ENCODE data around the gene VPS37C. TPM values are rescaled to one million over a fixed set of nuclear protein-coding genes. Genes with fewer than 3 reads are reported as not detected.

VPS37C gene
- total RNA-seq, 1 donor from 2014 or later = 28.1 TPM

- H3K4me3 Mint-ChIP-seq (ENCODE audit: low read depth) = no peak overlapping the region
- TF ChIP-seq, protein P1, sequence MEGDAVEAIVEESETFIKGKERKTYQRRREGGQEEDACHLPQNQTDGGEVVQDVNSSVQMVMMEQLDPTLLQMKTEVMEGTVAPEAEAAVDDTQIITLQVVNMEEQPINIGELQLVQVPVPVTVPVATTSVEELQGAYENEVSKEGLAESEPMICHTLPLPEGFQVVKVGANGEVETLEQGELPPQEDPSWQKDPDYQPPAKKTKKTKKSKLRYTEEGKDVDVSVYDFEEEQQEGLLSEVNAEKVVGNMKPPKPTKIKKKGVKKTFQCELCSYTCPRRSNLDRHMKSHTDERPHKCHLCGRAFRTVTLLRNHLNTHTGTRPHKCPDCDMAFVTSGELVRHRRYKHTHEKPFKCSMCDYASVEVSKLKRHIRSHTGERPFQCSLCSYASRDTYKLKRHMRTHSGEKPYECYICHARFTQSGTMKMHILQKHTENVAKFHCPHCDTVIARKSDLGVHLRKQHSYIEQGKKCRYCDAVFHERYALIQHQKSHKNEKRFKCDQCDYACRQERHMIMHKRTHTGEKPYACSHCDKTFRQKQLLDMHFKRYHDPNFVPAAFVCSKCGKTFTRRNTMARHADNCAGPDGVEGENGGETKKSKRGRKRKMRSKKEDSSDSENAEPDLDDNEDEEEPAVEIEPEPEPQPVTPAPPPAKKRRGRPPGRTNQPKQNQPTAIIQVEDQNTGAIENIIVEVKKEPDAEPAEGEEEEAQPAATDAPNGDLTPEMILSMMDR (IDR thresholded peaks at IDR 0.05; ENCODE audit: unreplicated experiment) = no peak
- no peak overlapping the region for H3K27ac Mint-ChIP-seq
- peaks cover 9% of the 10 kb centered on the region for H3K36me3 Mint-ChIP-seq (ENCODE audit: insufficient read depth)
- no peaks in the 10 kb centered on the region for H3K9me3 Mint-ChIP-seq (ENCODE audit: low read depth)
- no peak for DNase-seq (ENCODE audit: low spot score, unreplicated experiment)
- H3K27me3 Mint-ChIP-seq = no peaks in the 10 kb centered on the region
- no peaks in the 10 kb centered on the region for H3K4me1 Mint-ChIP-seq (ENCODE audit: low read depth)
Measured at GRCh38 chr11:61140416-61140815, 20.8 kb downstream of the VPS37C start.

DNA sequence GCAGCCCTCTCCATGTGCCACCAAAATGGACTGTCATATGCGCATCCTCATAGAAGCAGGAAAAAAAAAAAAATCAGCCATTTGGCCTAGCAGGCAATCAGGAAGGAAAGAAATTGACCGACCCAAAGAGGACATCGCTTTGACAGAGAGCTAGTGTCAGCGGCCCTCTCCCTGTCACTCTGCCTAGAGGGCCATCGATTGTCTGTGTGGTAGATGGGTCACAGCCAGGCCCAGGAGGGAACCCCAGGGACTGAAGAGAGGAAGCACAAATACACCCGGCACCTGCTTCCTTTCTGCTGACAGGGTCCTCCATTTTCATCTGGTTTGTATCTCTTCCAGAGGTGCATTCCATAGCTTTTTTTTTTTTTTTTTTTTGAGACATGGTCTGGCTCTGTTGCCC, 21.8 kb downstream of the VPS37C start:
- Mint-ChIP-seq H3K4me1 (ENCODE audit: low read depth) (no peaks in the 10 kb centered on the region), H3K27ac (no peak overlapping the region), H3K36me3 (ENCODE audit: insufficient read depth) (peaks cover 9% of the 10 kb centered on the region), H3K4me3 (ENCODE audit: low read depth) (no peak overlapping the region), H3K9me3 (ENCODE audit: low read depth) (no peaks in the 10 kb centered on the region), H3K27me3 (no peaks in the 10 kb centered on the region)
- DNase-seq (ENCODE audit: low spot score, unreplicated experiment) = no peak
- TF ChIP-seq, protein P1 (IDR thresholded peaks at IDR 0.05; ENCODE audit: unreplicated experiment) = no peak

GRCh38 chr11:61138935-61139334, 22.3 kb downstream of the VPS37C start:
- H3K4me1 Mint-ChIP-seq (ENCODE audit: low read depth) = no peaks in the 10 kb centered on the region
- no peak overlapping the region for H3K27ac Mint-ChIP-seq
- H3K9me3 Mint-ChIP-seq (ENCODE audit: low read depth) = no peaks in the 10 kb centered on the region
- peaks cover 9% of the 10 kb centered on the region for H3K36me3 Mint-ChIP-seq (ENCODE audit: insufficient read depth)
- DNase-seq (ENCODE audit: low spot score, unreplicated experiment) = no peak
- TF ChIP-seq, protein P1 (IDR thresholded peaks at IDR 0.05; ENCODE audit: unreplicated experiment) = no peak
- no peaks in the 10 kb centered on the region for H3K27me3 Mint-ChIP-seq
- H3K4me3 Mint-ChIP-seq (ENCODE audit: low read depth) = no peak overlapping the region

GRCh38 chr11:61134801-61135257, 26.4 kb downstream of the VPS37C start:
- H3K9me3 Mint-ChIP-seq (ENCODE audit: low read depth) = no peaks in the 10 kb centered on the region
- no peak for DNase-seq (ENCODE audit: low spot score, unreplicated experiment)
- H3K27ac Mint-ChIP-seq = no peak overlapping the region
- TF ChIP-seq, protein P1 (IDR thresholded peaks at IDR 0.05; ENCODE audit: unreplicated experiment) = no peak
- H3K4me1 Mint-ChIP-seq (ENCODE audit: low read depth) = peaks cover 3% of the 10 kb centered on the region
- H3K4me3 Mint-ChIP-seq (ENCODE audit: low read depth) = no peak overlapping the region
- no peaks in the 10 kb centered on the region for H3K27me3 Mint-ChIP-seq
- peaks cover 11% of the 10 kb centered on the region for H3K36me3 Mint-ChIP-seq (ENCODE audit: insufficient read depth)

- H3K4me1 Mint-ChIP-seq (ENCODE audit: low read depth) = peaks cover 4% of the 10 kb centered on the region
- H3K9me3 Mint-ChIP-seq (ENCODE audit: low read depth) = no peaks in the 10 kb centered on the region
- no peaks in the 10 kb centered on the region for H3K27me3 Mint-ChIP-seq
- H3K4me3 Mint-ChIP-seq (ENCODE audit: low read depth) = no peak overlapping the region
- peaks cover 11% of the 10 kb centered on the region for H3K36me3 Mint-ChIP-seq (ENCODE audit: insufficient read depth)
- no peak overlapping the region for H3K27ac Mint-ChIP-seq
- TF ChIP-seq, protein P1 (IDR thresholded peaks at IDR 0.05; ENCODE audit: unreplicated experiment) = no peak
- no peak for DNase-seq (ENCODE audit: low spot score, unreplicated experiment)
Measured at GRCh38 chr11:61133956-61134662, 27.1 kb downstream of the VPS37C start.

All from progenitor cell of endocrine pancreas (in vitro differentiated cells).